ENCODE measurements around the gene FN3KRP.

Gene FN3KRP

DNA sequence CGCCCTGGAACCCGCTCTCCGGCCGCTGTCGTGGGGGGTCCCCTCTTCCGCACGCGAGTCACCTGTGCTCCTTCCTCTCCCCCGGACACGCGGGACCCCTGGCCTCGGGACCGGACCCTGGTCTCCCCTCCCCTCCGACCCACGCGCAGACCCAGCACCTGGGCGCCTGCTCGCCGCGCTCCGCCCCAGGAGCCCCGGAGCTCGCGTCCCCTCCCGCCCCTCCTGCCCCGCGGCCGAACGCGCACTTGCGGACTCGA lies 18.8 kb upstream of the FN3KRP start:
- Mint-ChIP-seq H3K4me3 (peak overlapping the region; percentile 70), H3K4me1 (peaks cover 5% of the 10 kb centered on the region), H3K27ac (no peak overlapping the region), H3K9me3 (peaks cover 6% of the 10 kb centered on the region), H3K36me3 (no peaks in the 10 kb centered on the region)
- no peak for ATAC-seq
- DNase-seq (ENCODE audit: low spot score in 2 of 2) = no peak

GRCh38 chr17:82698065-82698973 lies 18.2 kb upstream of the FN3KRP start, which contains the start of gene RAB40B:
RAB40B (minus strand) TSS chr17:82698698; CDS start chr17:82698596, 102 bp downstream.
- no peaks in the 10 kb centered on the region for H3K36me3 Mint-ChIP-seq
- ATAC-seq (peak; percentile 98), DNase-seq (ENCODE audit: low spot score in 2 of 2) (peak; percentile 91 to 97)
- peaks cover 6% of the 10 kb centered on the region for H3K9me3 Mint-ChIP-seq
- peak within 1 kb of the TSS; percentile 70 for H3K4me3 Mint-ChIP-seq
- H3K4me1 Mint-ChIP-seq = peaks cover 5% of the 10 kb centered on the region
- no peak within 1 kb of the TSS for H3K27ac Mint-ChIP-seq

GRCh38 chr17:82698974-82699442 lies 17.5 kb upstream of the FN3KRP start:
- Mint-ChIP-seq H3K9me3 (peaks cover 6% of the 10 kb centered on the region), H3K4me1 (peaks cover 5% of the 10 kb centered on the region), H3K4me3 (peak overlapping the region; percentile 70), H3K36me3 (no peaks in the 10 kb centered on the region), H3K27ac (no peak overlapping the region)
- no peak for ATAC-seq
- no peak for DNase-seq (ENCODE audit: low spot score in 2 of 2)

- Mint-ChIP-seq H3K4me1 (peaks cover 5% of the 10 kb centered on the region), H3K4me3 (peak overlapping the region; percentile 70), H3K9me3 (peaks cover 3% of the 10 kb centered on the region), H3K27ac (no peak overlapping the region), H3K36me3 (no peaks in the 10 kb centered on the region)
- ATAC-seq = no peak
- DNase-seq (ENCODE audit: low spot score in 2 of 2) = no peak
Measured at GRCh38 chr17:82699551-82699950, 17.0 kb upstream of the FN3KRP start.

DNA sequence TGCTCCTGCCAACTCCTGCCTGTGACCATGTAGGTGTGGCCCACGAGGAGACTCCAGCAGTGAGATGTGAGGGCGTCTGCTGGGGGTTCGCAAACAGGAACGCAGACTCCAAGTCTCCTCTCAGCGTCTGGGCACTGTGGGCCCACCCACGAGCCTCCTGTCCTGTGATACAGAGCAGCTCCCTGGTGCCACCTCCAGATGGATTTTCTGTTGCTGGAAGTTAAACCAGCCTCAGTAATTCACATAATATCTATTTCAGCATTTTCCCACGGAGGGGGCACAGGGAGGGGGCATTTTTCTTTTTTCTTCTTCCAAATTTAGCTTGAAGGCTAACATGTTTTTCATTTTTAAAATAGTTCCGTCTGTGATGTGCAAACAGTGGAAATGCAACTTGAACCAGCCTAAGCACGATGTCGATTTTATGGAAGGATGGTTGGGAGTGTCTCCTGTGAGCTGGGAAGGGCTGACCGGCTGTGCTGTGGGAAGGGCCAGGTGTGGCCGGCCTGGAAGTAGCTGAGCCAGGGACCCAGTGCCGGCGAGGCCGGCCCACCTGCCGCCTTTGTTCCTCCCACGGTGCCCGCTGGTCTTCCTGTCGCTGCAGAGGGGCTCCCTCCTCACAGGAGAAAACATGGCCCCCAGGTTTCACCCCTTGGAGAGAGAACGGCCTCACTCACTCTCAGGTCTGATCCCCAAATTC lies 14.1 kb upstream of the FN3KRP start:
- Mint-ChIP-seq H3K4me1 (peaks cover 5% of the 10 kb centered on the region), H3K36me3 (no peaks in the 10 kb centered on the region), H3K27ac (no peak overlapping the region), H3K4me3 (no peak overlapping the region), H3K9me3 (no peaks in the 10 kb centered on the region)
- DNase-seq (ENCODE audit: low spot score in 2 of 2) (no peak), ATAC-seq (no peak)

- ATAC-seq (no peak), DNase-seq (ENCODE audit: low spot score in 2 of 2) (no peak)
- no peaks in the 10 kb centered on the region for H3K9me3 Mint-ChIP-seq
- H3K4me3 Mint-ChIP-seq = no peak overlapping the region
- H3K27ac Mint-ChIP-seq = no peak overlapping the region
- no peaks in the 10 kb centered on the region for H3K36me3 Mint-ChIP-seq
- peaks cover 11% of the 10 kb centered on the region for H3K4me1 Mint-ChIP-seq
Measured at GRCh38 chr17:82703036-82703745, 13.3 kb upstream of the FN3KRP start.

DNA sequence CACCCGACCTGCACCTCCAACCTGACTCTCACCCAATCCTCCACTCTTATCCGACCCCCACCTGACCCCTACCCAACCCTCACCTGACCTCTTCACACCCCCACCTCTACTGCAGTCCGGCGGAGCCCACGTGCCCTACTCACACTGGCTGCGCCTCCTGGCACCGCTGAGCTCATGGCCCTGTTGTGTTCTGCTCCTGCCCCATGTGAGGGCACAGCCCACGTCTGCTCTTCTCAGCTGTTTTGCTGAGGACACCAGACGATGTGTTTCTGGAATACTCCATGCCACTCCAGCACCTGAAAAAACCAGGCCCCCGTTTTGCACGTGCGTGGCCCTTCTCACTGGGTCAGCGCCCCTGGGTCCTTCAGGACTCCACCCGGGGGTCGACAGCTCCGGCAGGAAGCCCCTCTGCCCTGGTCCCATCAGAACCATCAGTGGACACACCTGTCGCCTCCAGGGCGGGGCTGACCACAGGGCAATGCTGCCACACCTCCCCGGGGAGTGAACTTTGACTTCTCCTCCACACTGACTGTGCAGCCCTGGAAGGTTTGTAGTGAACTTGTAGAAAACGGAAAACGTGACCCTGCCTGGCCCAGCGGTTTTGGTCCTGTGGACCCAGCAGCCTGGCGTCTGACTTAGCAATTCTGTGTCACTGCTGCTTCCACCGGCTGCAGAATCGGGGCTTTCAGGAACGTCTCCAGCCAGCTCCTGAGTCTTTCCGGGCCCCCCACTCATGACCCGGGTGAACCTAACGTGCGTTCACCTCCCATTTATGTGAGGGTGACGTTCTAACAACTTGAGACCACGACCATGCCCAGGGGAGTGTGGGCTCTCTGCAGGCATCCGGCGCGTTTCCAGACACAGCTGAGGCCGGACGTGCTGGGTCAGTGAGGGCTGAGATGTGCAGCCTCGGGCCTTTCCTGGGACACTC lies 12.3 kb upstream of the FN3KRP start:
- DNase-seq (ENCODE audit: low spot score in 2 of 2) (no peak), ATAC-seq (no peak)
- H3K9me3 Mint-ChIP-seq = no peaks in the 10 kb centered on the region
- H3K4me3 Mint-ChIP-seq = no peak overlapping the region
- H3K36me3 Mint-ChIP-seq = no peaks in the 10 kb centered on the region
- H3K4me1 Mint-ChIP-seq = peaks cover 9% of the 10 kb centered on the region
- no peak overlapping the region for H3K27ac Mint-ChIP-seq

GRCh38 chr17:82704886-82705285 lies 11.6 kb upstream of the FN3KRP start:
- ATAC-seq = no peak
- DNase-seq (ENCODE audit: low spot score in 2 of 2) = no peak
- Mint-ChIP-seq H3K36me3 (no peaks in the 10 kb centered on the region), H3K27ac (no peak overlapping the region), H3K9me3 (no peaks in the 10 kb centered on the region), H3K4me3 (no peak overlapping the region), H3K4me1 (peaks cover 6% of the 10 kb centered on the region)

- Mint-ChIP-seq H3K27ac (no peak overlapping the region), H3K9me3 (no peaks in the 10 kb centered on the region), H3K4me1 (peaks cover 6% of the 10 kb centered on the region), H3K36me3 (no peaks in the 10 kb centered on the region), H3K4me3 (no peak overlapping the region)
- ATAC-seq (no peak), DNase-seq (ENCODE audit: low spot score in 2 of 2) (no peak)
Measured at GRCh38 chr17:82705756-82706155, 10.8 kb upstream of the FN3KRP start.

GRCh38 chr17:82709024-82709675 lies 7.4 kb upstream of the FN3KRP start:
- H3K4me1 Mint-ChIP-seq = peaks cover 6% of the 10 kb centered on the region
- no peak overlapping the region for H3K27ac Mint-ChIP-seq
- H3K9me3 Mint-ChIP-seq = no peaks in the 10 kb centered on the region
- DNase-seq (ENCODE audit: low spot score in 2 of 2) (no peak), ATAC-seq (no peak)
- H3K36me3 Mint-ChIP-seq = no peaks in the 10 kb centered on the region
- no peak overlapping the region for H3K4me3 Mint-ChIP-seq

GRCh38 chr17:82709676-82710498 lies 6.6 kb upstream of the FN3KRP start:
- H3K4me3 Mint-ChIP-seq = no peak overlapping the region
- peaks cover 6% of the 10 kb centered on the region for H3K4me1 Mint-ChIP-seq
- H3K27ac Mint-ChIP-seq = no peak overlapping the region
- no peaks in the 10 kb centered on the region for H3K36me3 Mint-ChIP-seq
- no peaks in the 10 kb centered on the region for H3K9me3 Mint-ChIP-seq
- DNase-seq (ENCODE audit: low spot score in 2 of 2) (no peak), ATAC-seq (no peak)

DNA sequence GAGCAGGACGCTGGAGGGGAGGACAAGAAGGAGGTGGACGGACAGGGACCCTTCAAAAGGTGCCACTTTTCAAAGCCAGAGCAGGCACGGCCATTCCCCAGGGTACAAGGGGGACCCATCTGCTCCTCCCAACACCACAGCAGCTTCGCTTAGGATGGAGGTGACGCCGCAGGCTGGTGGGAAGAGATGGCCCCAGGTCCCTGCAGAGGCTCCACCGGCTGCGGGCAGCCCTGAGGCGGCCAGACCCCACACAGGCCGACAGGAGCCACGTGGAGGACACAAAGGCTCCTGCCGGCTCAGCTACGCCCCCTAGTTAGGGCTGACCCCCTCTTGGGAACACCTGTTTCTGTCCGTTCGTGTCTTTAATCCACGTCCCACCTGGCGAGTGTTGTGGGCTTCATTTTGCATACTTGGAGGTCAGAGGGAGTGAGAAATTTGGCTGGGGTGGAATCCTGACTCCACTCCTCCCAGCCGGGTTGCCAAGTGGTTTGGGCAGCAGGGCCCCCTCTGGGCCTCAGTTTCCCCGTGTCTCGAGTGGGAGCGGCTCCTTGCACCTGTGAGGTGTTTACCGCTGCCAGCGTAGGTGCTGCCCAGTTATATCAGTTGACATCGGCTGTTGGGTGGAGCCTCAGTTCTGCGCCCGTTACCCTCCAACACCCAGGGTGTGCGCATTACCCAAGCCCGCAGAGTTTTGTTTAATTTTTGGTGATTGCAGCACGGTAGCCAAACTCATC lies 5.8 kb upstream of the FN3KRP start:
- H3K4me1 Mint-ChIP-seq = peaks cover 9% of the 10 kb centered on the region
- H3K9me3 Mint-ChIP-seq = no peaks in the 10 kb centered on the region
- H3K4me3 Mint-ChIP-seq = no peak overlapping the region
- no peak overlapping the region for H3K27ac Mint-ChIP-seq
- ATAC-seq (no peak), DNase-seq (ENCODE audit: low spot score in 2 of 2) (no peak)
- no peaks in the 10 kb centered on the region for H3K36me3 Mint-ChIP-seq

DNA sequence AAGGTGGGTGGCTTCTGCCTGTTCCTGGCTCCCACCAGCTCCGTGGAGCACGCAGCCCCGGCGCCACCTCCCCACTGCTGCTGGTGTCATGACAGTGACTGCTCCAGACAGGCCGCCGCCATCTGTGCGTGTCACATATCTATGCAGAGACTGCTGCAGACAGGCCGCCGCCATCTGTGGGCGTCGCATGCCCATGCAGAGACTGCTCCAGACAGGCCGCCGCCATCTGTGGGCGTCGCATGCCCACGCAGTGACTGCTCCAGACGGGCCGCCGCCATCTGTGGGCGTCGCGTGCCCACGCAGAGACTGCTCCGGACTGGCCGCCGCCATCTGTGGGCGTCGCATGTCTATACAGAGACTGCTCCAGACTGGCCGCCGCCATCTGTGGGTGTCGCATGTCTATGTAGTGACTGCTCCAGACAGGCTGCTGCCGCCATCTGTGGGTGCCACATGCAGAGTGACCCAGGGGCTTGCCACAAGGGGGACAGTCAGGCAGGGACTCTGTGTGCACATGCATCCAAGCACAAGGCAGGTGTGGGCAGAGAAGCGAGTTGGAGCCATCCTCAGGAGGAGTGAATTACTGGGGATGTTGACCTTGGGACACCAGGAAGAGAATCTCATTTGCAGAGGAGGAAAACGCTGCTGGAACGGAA lies 3.3 kb upstream of the FN3KRP start:
- H3K9me3 Mint-ChIP-seq = no peaks in the 10 kb centered on the region
- H3K27ac Mint-ChIP-seq = no peak overlapping the region
- DNase-seq (ENCODE audit: low spot score in 2 of 2) (no peak), ATAC-seq (no peak)
- H3K36me3 Mint-ChIP-seq = peaks cover 16% of the 10 kb centered on the region
- no peak overlapping the region for H3K4me3 Mint-ChIP-seq
- peaks cover 22% of the 10 kb centered on the region for H3K4me1 Mint-ChIP-seq

Measured in stimulated activated effector memory CD8-positive, alpha-beta T cell treated with anti-CD3 and anti-CD28 coated beads, Interleukin-12 subunit alpha, Interleukin-12 subunit beta, amount 100 ng/mL, for 72 hours (primary cell).